ENCODE measurements around the gene ALLC.
"Not testable (repeated sequence)": the region's sequence is repeated elsewhere in the genome, so short reads cannot be mapped to it uniquely, and the experiment has no call there.

ALLC gene

GRCh38 chr2:3657881-3658280, at the start of gene ALLC:
ALLC (plus strand) TSS chr2:3658200; CDS start chr2:3671158, 12,958 bp downstream.
- DNase-seq (ENCODE audit: low spot score): no peak

- no peak for DNase-seq (ENCODE audit: low spot score)
Measured at GRCh38 chr2:3608373-3609278, 49.4 kb upstream of the ALLC start.

- DNase-seq (ENCODE audit: low spot score): not testable (repeated sequence)
Measured at GRCh38 chr2:3609279-3609673, 48.7 kb upstream of the ALLC start.

- DNase-seq (ENCODE audit: low spot score): no peak
Measured at GRCh38 chr2:3610415-3610814, 47.6 kb upstream of the ALLC start.

- no peak for DNase-seq (ENCODE audit: low spot score)
Measured at GRCh38 chr2:3610881-3611505, 47.0 kb upstream of the ALLC start.

- DNase-seq (ENCODE audit: low spot score): no peak
Measured at GRCh38 chr2:3611589-3611988, 46.4 kb upstream of the ALLC start.

GRCh38 chr2:3612639-3613523, 45.1 kb upstream of the ALLC start:
- no peak for DNase-seq (ENCODE audit: low spot score)

GRCh38 chr2:3613524-3613905, 44.5 kb upstream of the ALLC start:
- DNase-seq (ENCODE audit: low spot score): no peak

GRCh38 chr2:3614743-3615142, 43.3 kb upstream of the ALLC start:
- DNase-seq (ENCODE audit: low spot score): not testable (repeated sequence)

- DNase-seq (ENCODE audit: low spot score): not testable (repeated sequence)
Measured at GRCh38 chr2:3615541-3616200, 42.3 kb upstream of the ALLC start.

- not testable (repeated sequence) for DNase-seq (ENCODE audit: low spot score)
Measured at GRCh38 chr2:3616435-3617197, 41.4 kb upstream of the ALLC start.

- DNase-seq (ENCODE audit: low spot score): no peak
Measured at GRCh38 chr2:3617198-3617890, 40.7 kb upstream of the ALLC start.

GRCh38 chr2:3618367-3618766, 39.6 kb upstream of the ALLC start:
- DNase-seq (ENCODE audit: low spot score): no peak

- no peak for DNase-seq (ENCODE audit: low spot score)
Measured at GRCh38 chr2:3619033-3619432, 39.0 kb upstream of the ALLC start.

- DNase-seq (ENCODE audit: low spot score): not testable (repeated sequence)
Measured at GRCh38 chr2:3619661-3620060, 38.3 kb upstream of the ALLC start.

GRCh38 chr2:3620834-3621233, 37.2 kb upstream of the ALLC start:
- DNase-seq (ENCODE audit: low spot score): no peak

GRCh38 chr2:3622967-3623366, 35.0 kb upstream of the ALLC start:
- no peak for DNase-seq (ENCODE audit: low spot score)

- no peak for DNase-seq (ENCODE audit: low spot score)
Measured at GRCh38 chr2:3624059-3624794, 33.8 kb upstream of the ALLC start.

- DNase-seq (ENCODE audit: low spot score): no peak
Measured at GRCh38 chr2:3625186-3625585, 32.8 kb upstream of the ALLC start.
